GM12878 (cell line): ENCODE measurements around the gene CNNM2.

ENCODE experiments used
- EZH2 ChIP-seq: IDR thresholded peaks from 2 replicates; pipeline ENCODE4 v1.6.1; 2012; ENCODE audit warnings: low read depth, mild to moderate bottlenecking, control low read depth, inconsistent platforms, low read length, borderline replicate concordance; ENCODE audit not compliant: control insufficient read depth
- MXI1 ChIP-seq: fragments of 150-350 bp; IDR thresholded peaks from 2 replicates; pipeline ENCODE4 v1.6.1; 2011; ENCODE audit warnings: low read depth, mild to moderate bottlenecking, inconsistent platforms, low read length, improper control_type of control experiment
- YY1 ChIP-seq: IDR thresholded peaks from 2 replicates; pipeline ENCODE4 v1.6.1; 2011; ENCODE audit warnings: low read depth, mild to moderate bottlenecking, low read length
- TF ChIP-seq, protein P1 (sequence below): fragments of 150-350 bp; IDR thresholded peaks from 2 replicates; pipeline ENCODE4 v1.6.1; 2016; ENCODE audit warnings: low read depth, low read length
- TF ChIP-seq, protein P2 (sequence below), 3 experiments: IDR thresholded peaks in 2 of 3; conservative IDR thresholded peaks in 1 of 3; 2 replicates each; pipeline ENCODE4 v1.5.1; 2011; ENCODE audit warnings: low read depth in 3 of 3, low read length in 3 of 3, mild to moderate bottlenecking in 3 of 3, control low read depth in 2 of 3, moderate library complexity in 2 of 3, inconsistent platforms in 1 of 3, mixed read lengths in 1 of 3; ENCODE audit not compliant: control insufficient read depth in 2 of 3, insufficient read depth in 1 of 3; ENCODE audit errors: extremely low read depth in 1 of 3

DNA sequence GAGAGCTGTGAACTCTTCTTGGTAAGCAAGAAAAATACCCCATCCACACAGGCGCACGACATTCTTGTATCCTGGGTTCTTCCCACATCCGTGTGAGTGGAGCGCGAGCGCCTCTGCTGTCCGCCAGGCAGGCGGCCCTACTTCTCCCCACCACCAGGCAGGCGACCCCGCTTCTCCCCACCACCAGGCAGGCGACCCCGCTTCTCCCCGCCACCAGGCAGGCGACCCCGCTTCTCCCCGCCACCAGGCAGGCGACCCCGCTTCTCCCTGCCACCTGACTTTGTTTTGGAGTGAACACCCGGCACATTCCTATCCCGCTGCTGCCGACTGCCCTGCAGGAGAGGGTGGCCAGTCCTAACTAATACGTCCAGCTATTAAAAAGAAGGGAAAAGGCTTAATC, 154.2 kb downstream of the CNNM2 start:
- no peak for TF ChIP-seq YY1
- no peak for TF ChIP-seq EZH2
- TF ChIP-seq MXI1 = no peak
- TF ChIP-seq, protein P1, sequence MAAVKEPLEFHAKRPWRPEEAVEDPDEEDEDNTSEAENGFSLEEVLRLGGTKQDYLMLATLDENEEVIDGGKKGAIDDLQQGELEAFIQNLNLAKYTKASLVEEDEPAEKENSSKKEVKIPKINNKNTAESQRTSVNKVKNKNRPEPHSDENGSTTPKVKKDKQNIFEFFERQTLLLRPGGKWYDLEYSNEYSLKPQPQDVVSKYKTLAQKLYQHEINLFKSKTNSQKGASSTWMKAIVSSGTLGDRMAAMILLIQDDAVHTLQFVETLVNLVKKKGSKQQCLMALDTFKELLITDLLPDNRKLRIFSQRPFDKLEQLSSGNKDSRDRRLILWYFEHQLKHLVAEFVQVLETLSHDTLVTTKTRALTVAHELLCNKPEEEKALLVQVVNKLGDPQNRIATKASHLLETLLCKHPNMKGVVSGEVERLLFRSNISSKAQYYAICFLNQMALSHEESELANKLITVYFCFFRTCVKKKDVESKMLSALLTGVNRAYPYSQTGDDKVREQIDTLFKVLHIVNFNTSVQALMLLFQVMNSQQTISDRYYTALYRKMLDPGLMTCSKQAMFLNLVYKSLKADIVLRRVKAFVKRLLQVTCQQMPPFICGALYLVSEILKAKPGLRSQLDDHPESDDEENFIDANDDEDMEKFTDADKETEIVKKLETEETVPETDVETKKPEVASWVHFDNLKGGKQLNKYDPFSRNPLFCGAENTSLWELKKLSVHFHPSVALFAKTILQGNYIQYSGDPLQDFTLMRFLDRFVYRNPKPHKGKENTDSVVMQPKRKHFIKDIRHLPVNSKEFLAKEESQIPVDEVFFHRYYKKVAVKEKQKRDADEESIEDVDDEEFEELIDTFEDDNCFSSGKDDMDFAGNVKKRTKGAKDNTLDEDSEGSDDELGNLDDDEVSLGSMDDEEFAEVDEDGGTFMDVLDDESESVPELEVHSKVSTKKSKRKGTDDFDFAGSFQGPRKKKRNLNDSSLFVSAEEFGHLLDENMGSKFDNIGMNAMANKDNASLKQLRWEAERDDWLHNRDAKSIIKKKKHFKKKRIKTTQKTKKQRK = no peak
- TF ChIP-seq, protein P2, sequence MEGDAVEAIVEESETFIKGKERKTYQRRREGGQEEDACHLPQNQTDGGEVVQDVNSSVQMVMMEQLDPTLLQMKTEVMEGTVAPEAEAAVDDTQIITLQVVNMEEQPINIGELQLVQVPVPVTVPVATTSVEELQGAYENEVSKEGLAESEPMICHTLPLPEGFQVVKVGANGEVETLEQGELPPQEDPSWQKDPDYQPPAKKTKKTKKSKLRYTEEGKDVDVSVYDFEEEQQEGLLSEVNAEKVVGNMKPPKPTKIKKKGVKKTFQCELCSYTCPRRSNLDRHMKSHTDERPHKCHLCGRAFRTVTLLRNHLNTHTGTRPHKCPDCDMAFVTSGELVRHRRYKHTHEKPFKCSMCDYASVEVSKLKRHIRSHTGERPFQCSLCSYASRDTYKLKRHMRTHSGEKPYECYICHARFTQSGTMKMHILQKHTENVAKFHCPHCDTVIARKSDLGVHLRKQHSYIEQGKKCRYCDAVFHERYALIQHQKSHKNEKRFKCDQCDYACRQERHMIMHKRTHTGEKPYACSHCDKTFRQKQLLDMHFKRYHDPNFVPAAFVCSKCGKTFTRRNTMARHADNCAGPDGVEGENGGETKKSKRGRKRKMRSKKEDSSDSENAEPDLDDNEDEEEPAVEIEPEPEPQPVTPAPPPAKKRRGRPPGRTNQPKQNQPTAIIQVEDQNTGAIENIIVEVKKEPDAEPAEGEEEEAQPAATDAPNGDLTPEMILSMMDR (IDR thresholded peaks at IDR 0.05 in 2 of 3, conservative IDR thresholded peaks at IDR 0.05 in 1 of 3; ENCODE audit: control insufficient read depth in 2 of 3, extremely low read depth in 1 of 3, insufficient read depth in 1 of 3, low read depth in 3 of 3, low read length in 3 of 3) = no peak
